GM23338 (cell line): ENCODE data around the gene PLEKHG2. TPM values are rescaled to one million over a fixed set of nuclear protein-coding genes. Genes with fewer than 3 reads are reported as not detected.

Source experiments
- ATAC-seq: fragments of 200-7000 bp; cut with Tn5 transposase; 3 replicates; pipeline ENCODE4 v1.9.1; 2020
- DNase-seq: peaks from one replicate; pipeline ENCODE4 v3.0.0-alpha.2; 2015; ENCODE audit warnings: low spot score
- H2AFZ ChIP-seq: fragments of 200-600 bp; sonication (generic); 2 replicates; pipeline ENCODE4 v1.8.0; 2016; ENCODE audit warnings: antibody characterized with exemption, mild to moderate bottlenecking, moderate library complexity
- H3F3A ChIP-seq: fragments of 200-600 bp; sonication (generic); replicated peaks from 2 replicates; pipeline ENCODE4 v1.8.0; 2017; ENCODE audit warnings: antibody characterized with exemption, mixed run types, low read depth
- H3K27ac ChIP-seq: fragments of 200-600 bp; sonication (generic); 2 replicates; pipeline ENCODE4 v1.6.1; 2016; ENCODE audit warnings: low read depth
- H3K27me3 ChIP-seq: fragments of 200-600 bp; sonication (generic); 2 replicates; pipeline ENCODE4 v1.8.0; 2016; ENCODE audit warnings: mild to moderate bottlenecking, mixed run types, moderate library complexity; ENCODE audit not compliant: insufficient read depth
- H3K36me3 ChIP-seq: fragments of 200-600 bp; sonication (generic); 2 replicates; pipeline ENCODE4 v1.8.0; 2016; ENCODE audit warnings: mild to moderate bottlenecking; ENCODE audit not compliant: insufficient read depth
- H3K4me1 ChIP-seq: fragments of 200-600 bp; sonication (generic); 2 replicates; pipeline ENCODE4 v1.8.0; 2016; ENCODE audit warnings: mild to moderate bottlenecking, moderate library complexity; ENCODE audit not compliant: insufficient read depth
- H3K4me2 ChIP-seq: fragments of 200-600 bp; sonication (generic); 2 replicates; pipeline ENCODE4 v1.7.1; 2017; ENCODE audit warnings: mixed run types
- H3K4me3 ChIP-seq: fragments of 200-600 bp; sonication (generic); 2 replicates; pipeline ENCODE4 v1.6.1; 2016; ENCODE audit warnings: mixed run types
- H3K79me2 ChIP-seq: fragments of 200-600 bp; sonication (generic); replicated peaks from 2 replicates; pipeline ENCODE4 v1.8.0; 2017; ENCODE audit warnings: mild to moderate bottlenecking; ENCODE audit not compliant: insufficient read depth
- H3K9me2 ChIP-seq: fragments of 200-600 bp; sonication (generic); 2 replicates; pipeline ENCODE4 v1.8.0; 2017; ENCODE audit not compliant: insufficient read depth
- H4K20me1 ChIP-seq: fragments of 200-600 bp; sonication (generic); replicated peaks from 2 replicates; pipeline ENCODE4 v1.8.0; 2017; ENCODE audit warnings: mild to moderate bottlenecking; ENCODE audit not compliant: insufficient read depth
- H3K27ac Mint-ChIP-seq: 2 replicates; pipeline ENCODE4 v1.8.0; 2020; ENCODE audit warnings: inconsistent platforms, mild to moderate bottlenecking, moderate library complexity, mixed read lengths
- H3K27me3 Mint-ChIP-seq: 3 replicates; pipeline ENCODE4 v1.8.0; 2022; ENCODE audit warnings: low read depth, mild to moderate bottlenecking, moderate library complexity, mixed read lengths, inconsistent platforms; ENCODE audit not compliant: insufficient read depth, poor library complexity
- H3K36me3 Mint-ChIP-seq: 3 replicates; pipeline ENCODE4 v1.8.0; 2021; ENCODE audit warnings: low read depth, mild to moderate bottlenecking, inconsistent platforms, moderate library complexity, mixed read lengths
- H3K4me1 Mint-ChIP-seq: 3 replicates; pipeline ENCODE4 v1.8.0; 2020; ENCODE audit warnings: mild to moderate bottlenecking, inconsistent platforms, mixed read lengths
- H3K4me3 Mint-ChIP-seq: 3 replicates; pipeline ENCODE4 v1.8.0; 2021; ENCODE audit warnings: moderate library complexity, mild to moderate bottlenecking, inconsistent platforms, mixed read lengths
- H3K9me3 Mint-ChIP-seq: 3 replicates; pipeline ENCODE4 v1.8.0; 2020; ENCODE audit warnings: moderate library complexity, mild to moderate bottlenecking, inconsistent platforms, mixed read lengths
- CREB1 ChIP-seq: fragments of 250-450 bp; sonication (Bioruptor Pico); IDR thresholded peaks from 2 replicates; pipeline ENCODE4 v1.5.0; 2020; ENCODE audit warnings: low read depth, mild to moderate bottlenecking, moderate library complexity
- CTCF ChIP-seq, 2 experiments: fragments of 200-600 bp in 1 of 2; sonication (generic) in 1 of 2; conservative IDR thresholded peaks; 2 replicates each; pipeline versions ENCODE4 v1.5.1 to v1.6.1; 2016 to 2017; ENCODE audit warnings: antibody characterized with exemption in 2 of 2, low read depth in 2 of 2, mild to moderate bottlenecking in 2 of 2, moderate library complexity in 1 of 2
- EZH2phosphoT487 ChIP-seq: fragments of 200-600 bp; sonication (generic); IDR thresholded peaks from one replicate; pipeline ENCODE4 v1.8.1; 2018; ENCODE audit warnings: antibody characterized with exemption; ENCODE audit not compliant: unreplicated experiment
- NANOG ChIP-seq: IDR thresholded peaks from 2 replicates; pipeline ENCODE4 v1.6.1; 2016; ENCODE audit warnings: antibody characterized with exemption, borderline replicate concordance
- POLR2AphosphoS5 ChIP-seq: IDR thresholded peaks from 2 replicates; pipeline ENCODE4 v1.6.1; 2016; ENCODE audit warnings: antibody characterized with exemption, low read depth
- STAT1 ChIP-seq: IDR thresholded peaks from one replicate; pipeline ENCODE4 v1.6.1; 2016; ENCODE audit warnings: antibody characterized with exemption; ENCODE audit not compliant: unreplicated experiment
- ZNF114 ChIP-seq: fragments of 250-450 bp; sonication (Bioruptor Pico); IDR thresholded peaks from 2 replicates; pipeline ENCODE4 v1.5.0; 2020; ENCODE audit warnings: mild to moderate bottlenecking, moderate library complexity
- ZNF331 ChIP-seq: fragments of 250-450 bp; sonication (Bioruptor Pico); IDR thresholded peaks from 2 replicates; pipeline ENCODE4 v1.5.0; 2020; ENCODE audit warnings: low read depth, mild to moderate bottlenecking, moderate library complexity
- polyA plus RNA-seq: library from polyadenylated mRNA; unstranded; fragments of >200 nt; fragmentation: Nextera tagmentation; extraction: Ambion mirVana; gene quantifications from 2 replicates; pipeline ENCODE4 v1.2.1, GENCODE V29; 2016
- total RNA-seq: library from RNA; depleted of rRNA; stranded (reverse); fragments of >200 nt; shearing (Covaris generic); gene quantifications from 2 replicates; pipeline ENCODE4 v1.2.3, GENCODE V29; 2014
- TF ChIP-seq, protein P1 (sequence below): IDR thresholded peaks from one replicate; pipeline ENCODE4 v1.6.1; 2018; ENCODE audit warnings: antibody characterized with exemption; ENCODE audit not compliant: unreplicated experiment
- TF ChIP-seq, protein P2 (sequence below): fragments of 250-450 bp; sonication (Bioruptor Pico); IDR thresholded peaks from 2 replicates; pipeline ENCODE4 v1.5.0; 2020; ENCODE audit warnings: mild to moderate bottlenecking, moderate library complexity

PLEKHG2 gene
- total and polyA plus RNA-seq, 2 experiments from 2014 or later: 15.5 to 41.3 TPM

GRCh38 chr19:39472746-39473442 is 60.4 kb downstream of the PLEKHG2 start:
- H3K36me3 Mint-ChIP-seq: peaks cover 76% of the 10 kb centered on the region
- H3K36me3 ChIP-seq: peaks cover 28% of the 10 kb centered on the region
- ATAC-seq: no peak

More at GRCh38 chr19:39472746-39473442, 60.4 kb downstream of the PLEKHG2 start:
- H2AFZ ChIP-seq: no peak overlapping the region
- TF ChIP-seq POLR2AphosphoS5 (no peak), EZH2phosphoT487 (no peak), STAT1 (no peak), CTCF (conservative IDR thresholded peaks at IDR 0.05; ENCODE audit: low read depth in 2 of 2) (no peak), CREB1 (CRISPR knock-in tag) (no peak), NANOG (no peak), ZNF114 (CRISPR knock-in tag) (no peak), ZNF331 (CRISPR knock-in tag) (no peak)
- TF ChIP-seq, protein P1, sequence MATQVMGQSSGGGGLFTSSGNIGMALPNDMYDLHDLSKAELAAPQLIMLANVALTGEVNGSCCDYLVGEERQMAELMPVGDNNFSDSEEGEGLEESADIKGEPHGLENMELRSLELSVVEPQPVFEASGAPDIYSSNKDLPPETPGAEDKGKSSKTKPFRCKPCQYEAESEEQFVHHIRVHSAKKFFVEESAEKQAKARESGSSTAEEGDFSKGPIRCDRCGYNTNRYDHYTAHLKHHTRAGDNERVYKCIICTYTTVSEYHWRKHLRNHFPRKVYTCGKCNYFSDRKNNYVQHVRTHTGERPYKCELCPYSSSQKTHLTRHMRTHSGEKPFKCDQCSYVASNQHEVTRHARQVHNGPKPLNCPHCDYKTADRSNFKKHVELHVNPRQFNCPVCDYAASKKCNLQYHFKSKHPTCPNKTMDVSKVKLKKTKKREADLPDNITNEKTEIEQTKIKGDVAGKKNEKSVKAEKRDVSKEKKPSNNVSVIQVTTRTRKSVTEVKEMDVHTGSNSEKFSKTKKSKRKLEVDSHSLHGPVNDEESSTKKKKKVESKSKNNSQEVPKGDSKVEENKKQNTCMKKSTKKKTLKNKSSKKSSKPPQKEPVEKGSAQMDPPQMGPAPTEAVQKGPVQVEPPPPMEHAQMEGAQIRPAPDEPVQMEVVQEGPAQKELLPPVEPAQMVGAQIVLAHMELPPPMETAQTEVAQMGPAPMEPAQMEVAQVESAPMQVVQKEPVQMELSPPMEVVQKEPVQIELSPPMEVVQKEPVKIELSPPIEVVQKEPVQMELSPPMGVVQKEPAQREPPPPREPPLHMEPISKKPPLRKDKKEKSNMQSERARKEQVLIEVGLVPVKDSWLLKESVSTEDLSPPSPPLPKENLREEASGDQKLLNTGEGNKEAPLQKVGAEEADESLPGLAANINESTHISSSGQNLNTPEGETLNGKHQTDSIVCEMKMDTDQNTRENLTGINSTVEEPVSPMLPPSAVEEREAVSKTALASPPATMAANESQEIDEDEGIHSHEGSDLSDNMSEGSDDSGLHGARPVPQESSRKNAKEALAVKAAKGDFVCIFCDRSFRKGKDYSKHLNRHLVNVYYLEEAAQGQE: no peak
- TF ChIP-seq, protein P2, sequence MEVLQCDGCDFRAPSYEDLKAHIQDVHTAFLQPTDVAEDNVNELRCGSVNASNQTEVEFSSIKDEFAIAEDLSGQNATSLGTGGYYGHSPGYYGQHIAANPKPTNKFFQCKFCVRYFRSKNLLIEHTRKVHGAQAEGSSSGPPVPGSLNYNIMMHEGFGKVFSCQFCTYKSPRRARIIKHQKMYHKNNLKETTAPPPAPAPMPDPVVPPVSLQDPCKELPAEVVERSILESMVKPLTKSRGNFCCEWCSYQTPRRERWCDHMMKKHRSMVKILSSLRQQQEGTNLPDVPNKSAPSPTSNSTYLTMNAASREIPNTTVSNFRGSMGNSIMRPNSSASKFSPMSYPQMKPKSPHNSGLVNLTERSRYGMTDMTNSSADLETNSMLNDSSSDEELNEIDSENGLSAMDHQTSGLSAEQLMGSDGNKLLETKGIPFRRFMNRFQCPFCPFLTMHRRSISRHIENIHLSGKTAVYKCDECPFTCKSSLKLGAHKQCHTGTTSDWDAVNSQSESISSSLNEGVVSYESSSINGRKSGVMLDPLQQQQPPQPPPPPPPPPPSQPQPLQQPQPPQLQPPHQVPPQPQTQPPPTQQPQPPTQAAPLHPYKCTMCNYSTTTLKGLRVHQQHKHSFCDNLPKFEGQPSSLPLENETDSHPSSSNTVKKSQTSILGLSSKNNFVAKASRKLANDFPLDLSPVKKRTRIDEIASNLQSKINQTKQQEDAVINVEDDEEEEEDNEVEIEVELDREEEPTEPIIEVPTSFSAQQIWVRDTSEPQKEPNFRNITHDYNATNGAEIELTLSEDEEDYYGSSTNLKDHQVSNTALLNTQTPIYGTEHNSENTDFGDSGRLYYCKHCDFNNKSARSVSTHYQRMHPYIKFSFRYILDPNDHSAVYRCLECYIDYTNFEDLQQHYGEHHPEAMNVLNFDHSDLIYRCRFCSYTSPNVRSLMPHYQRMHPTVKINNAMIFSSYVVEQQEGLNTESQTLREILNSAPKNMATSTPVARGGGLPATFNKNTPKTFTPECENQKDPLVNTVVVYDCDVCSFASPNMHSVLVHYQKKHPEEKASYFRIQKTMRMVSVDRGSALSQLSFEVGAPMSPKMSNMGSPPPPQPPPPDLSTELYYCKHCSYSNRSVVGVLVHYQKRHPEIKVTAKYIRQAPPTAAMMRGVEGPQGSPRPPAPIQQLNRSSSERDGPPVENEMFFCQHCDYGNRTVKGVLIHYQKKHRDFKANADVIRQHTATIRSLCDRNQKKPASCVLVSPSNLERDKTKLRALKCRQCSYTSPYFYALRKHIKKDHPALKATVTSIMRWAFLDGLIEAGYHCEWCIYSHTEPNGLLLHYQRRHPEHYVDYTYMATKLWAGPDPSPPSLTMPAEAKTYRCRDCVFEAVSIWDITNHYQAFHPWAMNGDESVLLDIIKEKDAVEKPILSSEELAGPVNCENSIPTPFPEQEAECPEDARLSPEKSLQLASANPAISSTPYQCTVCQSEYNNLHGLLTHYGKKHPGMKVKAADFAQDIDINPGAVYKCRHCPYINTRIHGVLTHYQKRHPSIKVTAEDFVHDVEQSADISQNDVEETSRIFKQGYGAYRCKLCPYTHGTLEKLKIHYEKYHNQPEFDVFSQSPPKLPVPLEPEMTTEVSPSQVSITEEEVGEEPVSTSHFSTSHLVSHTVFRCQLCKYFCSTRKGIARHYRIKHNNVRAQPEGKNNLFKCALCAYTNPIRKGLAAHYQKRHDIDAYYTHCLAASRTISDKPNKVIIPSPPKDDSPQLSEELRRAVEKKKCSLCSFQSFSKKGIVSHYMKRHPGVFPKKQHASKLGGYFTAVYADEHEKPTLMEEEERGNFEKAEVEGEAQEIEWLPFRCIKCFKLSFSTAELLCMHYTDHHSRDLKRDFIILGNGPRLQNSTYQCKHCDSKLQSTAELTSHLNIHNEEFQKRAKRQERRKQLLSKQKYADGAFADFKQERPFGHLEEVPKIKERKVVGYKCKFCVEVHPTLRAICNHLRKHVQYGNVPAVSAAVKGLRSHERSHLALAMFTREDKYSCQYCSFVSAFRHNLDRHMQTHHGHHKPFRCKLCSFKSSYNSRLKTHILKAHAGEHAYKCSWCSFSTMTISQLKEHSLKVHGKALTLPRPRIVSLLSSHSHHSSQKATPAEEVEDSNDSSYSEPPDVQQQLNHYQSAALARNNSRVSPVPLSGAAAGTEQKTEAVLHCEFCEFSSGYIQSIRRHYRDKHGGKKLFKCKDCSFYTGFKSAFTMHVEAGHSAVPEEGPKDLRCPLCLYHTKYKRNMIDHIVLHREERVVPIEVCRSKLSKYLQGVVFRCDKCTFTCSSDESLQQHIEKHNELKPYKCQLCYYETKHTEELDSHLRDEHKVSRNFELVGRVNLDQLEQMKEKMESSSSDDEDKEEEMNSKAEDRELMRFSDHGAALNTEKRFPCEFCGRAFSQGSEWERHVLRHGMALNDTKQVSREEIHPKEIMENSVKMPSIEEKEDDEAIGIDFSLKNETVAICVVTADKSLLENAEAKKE (CRISPR knock-in tag): no peak
- no peaks in the 10 kb centered on the region for H3K4me1 ChIP-seq
- Mint-ChIP-seq H3K4me3 (no peak overlapping the region), H3K9me3 (no peaks in the 10 kb centered on the region; the same call in 2 of the 3 replicates), H3K4me1 (peaks cover 8% of the 10 kb centered on the region; the same call in 2 of the 3 replicates), H3K27me3 (peaks cover 15% of the 10 kb centered on the region), H3K27ac (no peak overlapping the region)
- no peak overlapping the region for H3K27ac ChIP-seq
- DNase-seq: no peak
- H3F3A ChIP-seq: peaks cover 9% of the 10 kb centered on the region; the same call in 1 of the 2 replicates
- H3K4me2 ChIP-seq: no peak overlapping the region
- no peak overlapping the region for H3K4me3 ChIP-seq
- H4K20me1 ChIP-seq: 0 out of 2 replicates have a peak, but pooled peaks cover 10% of the 10 kb centered on the region
- no peaks in the 10 kb centered on the region; the same call in 1 of the 2 replicates for H3K79me2 ChIP-seq
- no peaks in the 10 kb centered on the region for H3K9me2 ChIP-seq
- no peaks in the 10 kb centered on the region for H3K27me3 ChIP-seq
